Loucy (cell line): ENCODE measurements around the gene PNMT.

Experiments used
- H2AFZ ChIP-seq: fragments of 200-600 bp; sonication (generic); 2 replicates; pipeline ENCODE4 v1.6.0; 2016; ENCODE audit warnings: antibody characterized with exemption, mild to moderate bottlenecking, low read length, moderate library complexity
- H3F3A ChIP-seq: fragments of 200-600 bp; 2 replicates; pipeline ENCODE4 v1.6.0; 2016; ENCODE audit warnings: antibody characterized with exemption, low read depth, mild to moderate bottlenecking
- H3K27me3 ChIP-seq: fragments of 200-600 bp; sonication (generic); 2 replicates; pipeline ENCODE4 v1.6.1; 2014; ENCODE audit warnings: low read length, mild to moderate bottlenecking; ENCODE audit not compliant: insufficient read depth, poor library complexity, severe bottlenecking
- H3K36me3 ChIP-seq: fragments of 200-600 bp; sonication (generic); 2 replicates; pipeline ENCODE4 v1.6.1; 2016; ENCODE audit warnings: low read length; ENCODE audit not compliant: insufficient read depth
- H3K4me1 ChIP-seq: fragments of 200-600 bp; sonication (generic); 2 replicates; pipeline ENCODE4 v1.5.1; 2014; ENCODE audit warnings: low read length, mild to moderate bottlenecking; ENCODE audit not compliant: insufficient read depth, poor library complexity, severe bottlenecking
- H3K4me2 ChIP-seq: fragments of 200-600 bp; sonication (generic); 2 replicates; pipeline ENCODE4 v1.6.0; 2014; ENCODE audit warnings: antibody characterized with exemption, low read length, low read depth, mild to moderate bottlenecking; ENCODE audit not compliant: poor library complexity, severe bottlenecking
- H3K4me3 ChIP-seq: fragments of 200-600 bp; sonication (generic); 2 replicates; pipeline ENCODE4 v1.5.1; 2014; ENCODE audit warnings: low read length, mild to moderate bottlenecking, mixed read lengths; ENCODE audit not compliant: poor library complexity, severe bottlenecking
- H3K79me2 ChIP-seq: fragments of 200-600 bp; sonication (generic); 2 replicates; pipeline ENCODE4 v1.6.1; 2014; ENCODE audit warnings: low read length; ENCODE audit not compliant: insufficient read depth
- H3K9ac ChIP-seq: fragments of 200-600 bp; sonication (generic); 2 replicates; pipeline ENCODE4 v1.6.0; 2014; ENCODE audit warnings: mild to moderate bottlenecking, low read depth, low read length, moderate library complexity; ENCODE audit not compliant: poor library complexity, severe bottlenecking
- H3K9me2 ChIP-seq: fragments of 200-600 bp; sonication (generic); replicated peaks from 2 replicates; pipeline ENCODE4 v1.6.1; 2016; ENCODE audit warnings: low read depth, low read length, mixed read lengths
- H3K9me3 ChIP-seq: fragments of 200-600 bp; sonication (generic); 2 replicates; pipeline ENCODE4 v1.6.1; 2014; ENCODE audit warnings: mild to moderate bottlenecking, antibody characterized with exemption, low read length, low read depth; ENCODE audit not compliant: insufficient read depth
- H4K20me1 ChIP-seq: fragments of 200-600 bp; sonication (generic); 2 replicates; pipeline ENCODE4 v1.6.0; 2014; ENCODE audit warnings: antibody characterized with exemption, low read length, mild to moderate bottlenecking; ENCODE audit not compliant: insufficient read depth, poor library complexity, severe bottlenecking
- EZH2phosphoT487 ChIP-seq: fragments of 200-600 bp; IDR thresholded peaks from 2 replicates; pipeline ENCODE4 v1.6.1; 2018; ENCODE audit warnings: antibody characterized with exemption, mild to moderate bottlenecking, moderate library complexity, borderline replicate concordance
- TF ChIP-seq, protein P1 (sequence below): fragments of 200-600 bp; sonication (generic); conservative IDR thresholded peaks from 2 replicates; pipeline ENCODE4 v1.5.1; 2014; ENCODE audit warnings: mild to moderate bottlenecking, antibody characterized with exemption, low read length

The PNMT gene

DNA sequence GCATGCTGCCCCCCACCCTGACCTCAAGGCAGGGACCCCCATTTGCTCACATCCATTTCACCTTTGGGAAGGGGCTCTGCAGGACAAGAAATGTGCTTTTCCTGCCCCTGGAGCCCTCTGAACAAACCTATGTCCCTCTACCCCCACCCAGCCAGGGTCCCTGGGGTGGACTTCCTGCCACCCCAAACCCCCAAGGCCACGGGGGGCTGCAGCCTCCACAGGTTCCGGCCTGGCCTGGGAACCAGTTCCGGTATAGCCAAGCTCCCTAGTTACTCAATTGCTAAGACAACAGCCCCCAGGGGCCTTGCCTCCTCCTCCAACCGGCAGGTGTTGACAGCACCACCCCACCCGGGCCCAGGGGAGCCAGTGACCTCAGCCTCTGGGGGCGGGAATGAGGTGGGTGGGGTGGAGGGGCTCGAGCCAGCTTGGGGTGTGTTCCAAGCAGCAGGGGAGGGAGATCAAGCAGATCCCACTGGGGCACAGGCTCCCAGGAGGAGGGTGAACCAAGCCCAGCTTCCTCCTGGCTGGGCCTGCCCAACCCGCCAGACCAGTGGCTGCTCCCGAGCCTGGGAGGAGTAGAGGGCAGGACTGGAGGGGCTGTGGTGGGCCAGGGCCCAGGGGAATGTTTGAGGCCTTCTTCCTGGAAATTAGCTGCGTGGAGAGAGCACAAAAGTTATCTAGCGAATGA, 6.6 kb downstream of the PNMT start:
- H2AFZ ChIP-seq = no peak overlapping the region
- peaks cover 11% of the 10 kb centered on the region for H3K4me1 ChIP-seq
- no peaks in the 10 kb centered on the region for H3F3A ChIP-seq
- no peaks in the 10 kb centered on the region for H3K9me3 ChIP-seq
- no peaks in the 10 kb centered on the region for H3K79me2 ChIP-seq
- no peak overlapping the region for H3K9ac ChIP-seq
- TF ChIP-seq, protein P1, sequence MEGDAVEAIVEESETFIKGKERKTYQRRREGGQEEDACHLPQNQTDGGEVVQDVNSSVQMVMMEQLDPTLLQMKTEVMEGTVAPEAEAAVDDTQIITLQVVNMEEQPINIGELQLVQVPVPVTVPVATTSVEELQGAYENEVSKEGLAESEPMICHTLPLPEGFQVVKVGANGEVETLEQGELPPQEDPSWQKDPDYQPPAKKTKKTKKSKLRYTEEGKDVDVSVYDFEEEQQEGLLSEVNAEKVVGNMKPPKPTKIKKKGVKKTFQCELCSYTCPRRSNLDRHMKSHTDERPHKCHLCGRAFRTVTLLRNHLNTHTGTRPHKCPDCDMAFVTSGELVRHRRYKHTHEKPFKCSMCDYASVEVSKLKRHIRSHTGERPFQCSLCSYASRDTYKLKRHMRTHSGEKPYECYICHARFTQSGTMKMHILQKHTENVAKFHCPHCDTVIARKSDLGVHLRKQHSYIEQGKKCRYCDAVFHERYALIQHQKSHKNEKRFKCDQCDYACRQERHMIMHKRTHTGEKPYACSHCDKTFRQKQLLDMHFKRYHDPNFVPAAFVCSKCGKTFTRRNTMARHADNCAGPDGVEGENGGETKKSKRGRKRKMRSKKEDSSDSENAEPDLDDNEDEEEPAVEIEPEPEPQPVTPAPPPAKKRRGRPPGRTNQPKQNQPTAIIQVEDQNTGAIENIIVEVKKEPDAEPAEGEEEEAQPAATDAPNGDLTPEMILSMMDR = no peak
- TF ChIP-seq EZH2phosphoT487 = no peak
- no peaks in the 10 kb centered on the region for H4K20me1 ChIP-seq
- H3K27me3 ChIP-seq = no peaks in the 10 kb centered on the region
- no peak overlapping the region for H3K4me3 ChIP-seq
- H3K36me3 ChIP-seq = no peaks in the 10 kb centered on the region
- no peaks in the 10 kb centered on the region for H3K9me2 ChIP-seq
- H3K4me2 ChIP-seq = no peak overlapping the region

DNA sequence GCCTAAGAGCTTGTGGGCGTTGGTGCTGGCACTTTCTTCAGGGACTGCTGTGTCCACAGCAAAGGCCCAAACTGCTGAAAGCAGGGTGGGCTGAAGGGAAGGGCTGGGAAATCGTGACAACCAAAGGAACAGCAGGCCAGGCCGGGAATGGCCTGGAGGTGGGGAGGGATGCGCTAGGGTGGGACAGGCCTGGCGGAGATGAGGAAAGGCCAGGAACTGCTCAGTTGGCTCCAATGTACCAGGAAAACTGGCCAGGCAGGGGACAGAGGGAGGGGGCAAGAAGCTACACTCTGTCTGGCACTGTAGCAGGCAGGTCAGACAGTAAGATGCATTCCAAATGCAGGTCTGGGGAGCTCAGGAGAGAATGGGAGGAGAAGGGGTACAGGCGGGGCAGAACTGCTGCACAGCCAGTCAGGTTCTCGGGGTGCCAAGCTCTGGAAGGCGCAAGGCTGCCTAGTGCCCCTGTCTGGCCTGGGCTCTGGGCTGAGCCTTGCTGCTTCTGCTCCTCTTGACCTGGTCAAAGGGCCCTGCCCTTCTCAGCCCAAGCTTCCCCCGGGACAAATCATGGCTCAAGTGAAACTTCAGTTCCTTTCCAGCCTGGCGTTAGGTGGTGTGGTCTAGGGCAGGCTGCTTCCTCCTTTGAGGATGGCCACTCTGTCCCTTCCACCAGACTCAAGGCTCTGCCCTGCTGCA, 7.3 kb downstream of the PNMT start:
- Histone ChIP-seq H2AFZ (no peak overlapping the region), H3K9ac (no peak overlapping the region), H3K9me2 (no peaks in the 10 kb centered on the region), H3K9me3 (no peaks in the 10 kb centered on the region), H3F3A (no peaks in the 10 kb centered on the region), H4K20me1 (no peaks in the 10 kb centered on the region), H3K36me3 (no peaks in the 10 kb centered on the region), H3K79me2 (no peaks in the 10 kb centered on the region), H3K4me3 (no peak overlapping the region), H3K4me1 (peaks cover 18% of the 10 kb centered on the region), H3K4me2 (no peak overlapping the region), H3K27me3 (no peaks in the 10 kb centered on the region)
- no peak for TF ChIP-seq EZH2phosphoT487

GRCh38 chr17:39676198-39676819, 8.1 kb downstream of the PNMT start:
- Histone ChIP-seq H3K9ac (no peak overlapping the region), H2AFZ (no peak overlapping the region), H3F3A (no peaks in the 10 kb centered on the region), H3K79me2 (no peaks in the 10 kb centered on the region), H3K9me3 (no peaks in the 10 kb centered on the region), H3K27me3 (no peaks in the 10 kb centered on the region), H3K4me1 (peaks cover 22% of the 10 kb centered on the region), H3K9me2 (no peaks in the 10 kb centered on the region), H3K4me3 (no peak overlapping the region), H4K20me1 (no peaks in the 10 kb centered on the region), H3K4me2 (no peak overlapping the region), H3K36me3 (no peaks in the 10 kb centered on the region)
- TF ChIP-seq EZH2phosphoT487 = no peak
- TF ChIP-seq, protein P1 = no peak
